Activated CD8-positive, alpha-beta memory T cell treated with anti-CD3 and anti-CD28 coated beads, Interleukin-2, amount 50 U/mL, for 48 hours (primary cell): ENCODE measurements around the gene KDM4B.
A peak's percentile ranks its signal among the peaks of the same experiment; 100 is the strongest.

Source experiments
- DNase-seq: peaks from one replicate; pipeline ENCODE4 v3.0.0-alpha.2; 2020

Gene KDM4B

DNA sequence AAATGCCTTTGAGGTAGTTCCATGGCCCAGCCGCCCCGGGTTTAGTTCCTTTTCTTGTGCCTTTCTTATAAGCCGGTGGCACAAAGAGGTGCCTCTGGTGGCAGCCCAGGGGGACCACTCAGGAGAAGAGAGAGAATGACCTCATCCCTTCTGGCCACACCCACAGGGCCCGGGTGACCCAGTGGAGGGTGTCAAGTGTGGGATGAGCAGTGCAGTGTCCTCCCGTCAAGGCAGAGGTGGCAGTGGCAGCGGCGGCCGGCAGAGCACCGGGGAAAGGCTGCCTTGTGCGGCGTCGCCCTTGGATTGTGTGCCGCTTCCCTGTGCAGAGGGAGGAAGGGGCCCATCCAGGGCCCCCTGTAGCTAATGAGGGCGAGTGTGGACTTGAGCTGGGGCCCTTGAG is 47.9 kb downstream of the KDM4B start:
- no peak for DNase-seq

DNA sequence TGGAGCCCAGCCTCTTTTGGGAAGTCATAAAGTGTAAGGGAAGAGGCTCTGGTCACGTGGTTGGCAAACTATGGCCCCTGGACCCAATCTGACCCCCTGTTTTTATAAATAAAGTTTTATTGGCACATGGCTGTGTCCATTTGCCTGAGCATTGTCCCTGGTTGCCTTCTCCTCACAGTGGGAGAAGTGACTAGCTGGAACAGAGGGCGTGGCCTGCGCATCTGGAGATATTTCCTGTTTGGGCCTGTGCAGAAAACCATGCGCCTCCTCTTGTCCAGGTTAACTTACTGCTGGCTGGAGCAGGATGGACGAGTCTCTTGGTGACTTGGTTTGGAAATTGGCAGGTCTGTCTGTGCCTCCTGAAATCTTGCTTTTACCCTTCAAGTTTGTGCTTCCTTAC is 48.3 kb downstream of the KDM4B start:
- DNase-seq, result no peak

- no peak for DNase-seq
These were observed 49.5 kb downstream of the KDM4B start for GRCh38 chr19:5018224-5019015.

GRCh38 chr19:5020368-5020767 is 51.5 kb downstream of the KDM4B start:
- DNase-seq, result no peak

DNA sequence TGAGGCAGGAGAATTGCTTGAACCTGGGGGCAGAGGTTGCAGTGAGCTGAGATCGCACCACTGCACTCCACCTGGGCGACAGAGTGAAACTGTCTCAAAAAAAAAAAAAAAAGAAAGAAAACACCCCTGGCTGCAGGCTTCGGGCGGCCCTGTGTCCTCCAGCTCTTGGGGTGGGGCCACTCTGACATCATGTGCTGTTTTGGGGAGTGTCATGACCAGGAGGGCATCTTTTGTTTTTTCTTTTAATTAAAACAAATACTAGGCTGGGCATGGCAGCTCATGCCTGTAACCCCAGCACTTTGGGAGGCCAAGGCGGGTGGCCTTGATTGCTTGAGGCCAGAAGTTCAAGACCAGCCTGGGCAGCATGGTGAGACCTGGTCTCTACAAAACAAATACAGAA is 52.1 kb downstream of the KDM4B start:
- DNase-seq, result no peak

GRCh38 chr19:5022066-5022860 is 53.4 kb downstream of the KDM4B start:
- no peak for DNase-seq

DNA sequence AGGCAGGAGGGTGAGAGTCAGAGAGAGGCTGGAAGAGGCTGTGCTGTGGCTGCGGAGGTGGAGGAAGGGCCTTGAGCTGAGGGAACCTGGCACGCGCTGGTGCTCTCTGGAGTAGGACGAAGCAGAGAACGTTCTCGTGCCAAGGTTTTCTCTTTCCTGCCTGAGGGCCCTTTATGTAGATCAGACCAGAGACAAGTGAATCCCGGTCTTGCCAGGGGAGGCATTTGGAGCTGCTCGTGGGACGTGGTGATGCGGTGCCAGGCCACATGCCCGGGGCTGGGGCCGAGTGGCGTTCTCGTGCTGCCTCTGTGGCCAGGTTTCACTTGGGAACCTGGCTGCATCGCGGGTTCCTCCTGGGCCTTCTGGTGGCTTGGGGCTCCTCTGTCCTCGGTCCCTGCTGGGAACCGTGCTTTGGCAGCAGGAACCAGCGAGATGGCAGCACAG is 54.2 kb downstream of the KDM4B start:
- no peak for DNase-seq

DNA sequence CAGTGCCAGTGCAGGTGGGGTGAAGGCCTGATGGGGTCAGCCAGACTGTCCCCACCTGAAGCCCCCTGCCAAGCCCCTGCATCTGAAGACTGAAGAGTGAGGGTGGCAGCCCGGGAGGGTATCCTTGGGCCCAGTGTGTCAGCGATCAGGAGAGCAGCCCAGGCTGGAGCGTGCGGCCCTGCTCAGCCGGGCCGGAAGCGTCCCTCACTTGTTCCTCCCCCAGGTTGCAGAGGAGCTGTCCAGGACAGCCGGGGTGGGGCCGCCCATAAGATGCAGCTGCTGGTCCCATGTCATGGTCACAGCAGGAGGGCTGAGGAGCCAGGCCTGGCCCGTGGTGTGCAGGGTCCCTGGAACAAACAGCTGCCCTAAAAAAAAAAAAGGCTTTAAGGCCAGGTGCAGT is 55.4 kb downstream of the KDM4B start:
- DNase-seq, result no peak

GRCh38 chr19:5025027-5025426 is 56.1 kb downstream of the KDM4B start:
- no peak for DNase-seq

GRCh38 chr19:5026706-5027273 is 57.9 kb downstream of the KDM4B start:
- no peak for DNase-seq

GRCh38 chr19:5028229-5028886 is 59.4 kb downstream of the KDM4B start:
- no peak for DNase-seq

DNA sequence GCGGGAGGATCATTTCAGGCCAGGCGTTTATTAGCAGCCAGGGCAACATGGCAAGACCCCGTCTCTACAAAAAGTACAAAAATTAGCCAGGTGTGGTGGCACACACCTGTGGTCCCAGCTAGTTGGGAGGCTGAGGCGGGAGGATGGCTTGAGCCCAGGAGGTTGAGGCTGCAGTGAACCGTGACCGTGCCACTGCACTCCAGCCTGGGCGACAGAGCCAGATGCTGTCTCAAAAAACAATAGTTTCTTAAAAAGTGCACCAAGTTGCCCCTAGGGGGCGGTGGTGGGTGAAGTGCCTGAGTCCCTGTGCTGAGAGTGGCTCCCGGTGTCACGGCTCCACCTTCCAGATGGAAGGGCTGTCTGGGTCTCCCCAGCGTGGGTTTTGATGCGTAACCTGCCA is 60.7 kb downstream of the KDM4B start:
- peak; percentile 82 for DNase-seq

- DNase-seq, result no peak
These were observed 61.4 kb downstream of the KDM4B start for GRCh38 chr19:5030136-5030820.

GRCh38 chr19:5030822-5031221 is 61.9 kb downstream of the KDM4B start:
- DNase-seq, result no peak

DNA sequence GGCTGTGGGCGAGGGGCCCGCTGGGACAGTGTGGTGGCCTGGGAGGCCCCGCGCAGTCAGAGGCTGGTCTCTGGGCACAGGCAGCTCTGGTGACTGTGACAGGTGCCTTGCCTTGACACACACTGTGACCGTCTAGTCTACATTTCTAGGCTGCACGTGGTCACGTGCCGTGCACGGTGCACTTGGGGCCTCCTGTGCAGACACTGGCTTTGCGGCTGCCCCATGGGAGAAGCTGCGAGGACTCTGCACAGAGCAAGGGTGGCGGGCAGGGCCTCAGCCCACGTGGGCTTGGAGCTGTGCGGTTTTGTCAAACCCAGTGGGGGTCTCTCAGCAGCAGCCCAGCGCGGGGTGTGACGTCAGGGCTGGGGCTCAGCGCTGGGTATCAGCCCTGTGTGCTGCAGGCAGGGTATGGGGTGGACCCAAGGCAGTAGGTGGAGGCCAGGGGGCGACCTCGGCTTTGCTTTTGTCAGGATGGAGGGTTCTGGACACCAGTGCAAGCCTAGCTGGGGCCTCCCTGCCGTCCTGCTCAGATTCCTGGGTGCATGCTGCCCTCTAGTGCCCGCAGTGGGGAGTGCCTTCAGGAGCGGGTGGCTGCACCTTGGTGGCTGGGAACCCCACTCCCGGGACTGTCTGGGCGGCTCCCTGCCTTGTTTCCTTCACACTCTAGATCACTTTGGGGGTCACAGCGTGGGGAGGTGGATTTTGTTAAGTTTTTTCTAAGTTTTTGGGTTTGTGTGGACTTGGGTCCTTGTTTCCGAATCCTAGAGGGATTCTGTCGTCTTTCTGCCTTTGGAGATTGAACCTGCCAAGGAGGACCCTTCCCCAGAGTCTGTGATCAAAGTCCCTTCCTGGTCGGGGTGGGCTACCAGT is 62.6 kb downstream of the KDM4B start:
- peak; percentile 93 for DNase-seq

- no peak for DNase-seq
These were observed 63.4 kb downstream of the KDM4B start for GRCh38 chr19:5032101-5032967.

GRCh38 chr19:5035105-5035761 is 66.3 kb downstream of the KDM4B start:
- no peak for DNase-seq

DNA sequence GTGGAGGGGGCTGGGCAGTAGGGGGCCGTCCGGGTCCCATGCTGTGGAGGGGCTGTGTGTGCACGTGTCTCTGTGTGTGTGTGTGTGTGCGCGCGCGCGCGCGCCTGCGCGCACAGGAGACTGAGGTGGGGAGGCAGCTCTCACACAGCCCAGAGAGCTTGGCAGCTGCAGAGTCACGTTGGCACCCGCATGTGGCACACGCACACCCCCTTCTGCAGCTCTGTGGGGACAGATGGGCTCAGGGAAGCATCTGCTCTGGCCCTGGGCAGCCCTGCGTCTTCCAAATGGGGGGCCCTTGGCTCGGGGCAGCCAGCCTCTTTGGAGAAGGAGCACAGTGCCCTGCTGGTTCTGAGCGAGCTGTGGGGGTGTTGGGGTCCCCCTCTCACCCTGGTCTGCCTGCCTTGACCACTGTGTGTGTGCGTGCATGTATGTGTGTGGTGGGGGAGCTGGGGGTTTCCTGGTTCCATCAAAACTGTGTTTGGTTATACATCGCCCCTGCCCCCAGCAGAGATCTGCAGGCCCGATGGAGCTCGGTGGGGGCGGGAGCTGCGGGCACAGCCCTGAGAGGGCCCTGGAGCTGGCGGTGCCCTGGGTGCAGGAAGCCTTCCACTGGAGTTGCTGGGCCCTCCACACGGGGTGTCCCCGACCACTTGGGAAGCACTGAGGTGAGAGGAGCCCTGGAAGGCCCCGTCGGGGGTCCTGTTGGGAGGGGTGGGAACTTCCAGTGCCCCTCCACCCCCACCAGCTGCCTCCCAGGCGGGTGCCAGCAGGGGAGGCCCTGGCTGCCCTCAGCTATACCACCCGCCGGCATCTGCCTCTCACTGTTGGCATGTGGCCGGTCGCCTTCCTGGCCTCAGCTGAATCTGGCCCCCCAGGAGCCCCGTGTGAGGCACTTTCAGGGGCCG is 67.1 kb downstream of the KDM4B start:
- no peak for DNase-seq
